Raji (cell line): Measurements from ENCODE around the gene FAAH.

Experiments used
- POLR2A ChIP-seq: IDR thresholded peaks from 2 replicates; pipeline ENCODE4 v1.6.1; 2011; ENCODE audit warnings: low read depth, low read length, control low read depth; ENCODE audit not compliant: insufficient read depth

The FAAH gene

GRCh38 chr1:46410156-46411009, 16.3 kb downstream of the FAAH start:
- TF ChIP-seq POLR2A: no peak

GRCh38 chr1:46411010-46411405, 16.9 kb downstream of the FAAH start:
- TF ChIP-seq POLR2A: no peak

DNA sequence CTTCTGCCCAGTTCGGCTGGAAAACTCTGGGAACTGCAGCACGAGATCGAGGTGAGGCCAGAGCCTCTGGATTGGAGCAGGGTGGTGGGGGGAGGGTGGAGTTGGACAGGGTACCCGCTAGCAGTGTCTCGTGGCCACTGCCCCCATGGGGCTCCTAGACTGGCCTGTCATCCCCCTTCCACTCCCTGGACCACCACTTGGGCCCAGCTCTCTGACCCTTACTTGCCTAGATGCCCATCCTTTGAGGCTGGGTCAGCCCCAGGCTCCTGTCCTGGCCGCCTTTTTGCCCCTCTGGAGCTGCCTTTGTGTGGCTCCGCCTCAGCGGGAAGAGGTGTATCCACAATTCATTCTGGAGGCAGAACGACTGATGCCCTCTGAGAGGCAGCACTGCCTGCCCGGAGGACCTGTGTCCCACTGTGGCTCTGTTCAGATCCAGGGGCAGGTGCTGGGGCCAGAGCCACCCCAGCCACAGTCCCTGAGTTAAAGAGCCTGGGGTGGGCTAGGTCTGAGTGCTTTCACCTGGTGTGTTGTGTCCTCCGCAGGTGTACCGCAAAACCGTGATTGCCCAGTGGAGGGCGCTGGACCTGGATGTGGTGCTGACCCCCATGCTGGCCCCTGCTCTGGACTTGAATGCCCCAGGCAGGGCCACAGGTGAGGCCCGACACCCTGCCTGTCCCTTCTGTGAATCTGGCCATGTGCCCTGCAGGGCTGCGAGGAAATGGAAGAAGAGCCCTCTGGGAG, 17.7 kb downstream of the FAAH start:
- no peak for TF ChIP-seq POLR2A

DNA sequence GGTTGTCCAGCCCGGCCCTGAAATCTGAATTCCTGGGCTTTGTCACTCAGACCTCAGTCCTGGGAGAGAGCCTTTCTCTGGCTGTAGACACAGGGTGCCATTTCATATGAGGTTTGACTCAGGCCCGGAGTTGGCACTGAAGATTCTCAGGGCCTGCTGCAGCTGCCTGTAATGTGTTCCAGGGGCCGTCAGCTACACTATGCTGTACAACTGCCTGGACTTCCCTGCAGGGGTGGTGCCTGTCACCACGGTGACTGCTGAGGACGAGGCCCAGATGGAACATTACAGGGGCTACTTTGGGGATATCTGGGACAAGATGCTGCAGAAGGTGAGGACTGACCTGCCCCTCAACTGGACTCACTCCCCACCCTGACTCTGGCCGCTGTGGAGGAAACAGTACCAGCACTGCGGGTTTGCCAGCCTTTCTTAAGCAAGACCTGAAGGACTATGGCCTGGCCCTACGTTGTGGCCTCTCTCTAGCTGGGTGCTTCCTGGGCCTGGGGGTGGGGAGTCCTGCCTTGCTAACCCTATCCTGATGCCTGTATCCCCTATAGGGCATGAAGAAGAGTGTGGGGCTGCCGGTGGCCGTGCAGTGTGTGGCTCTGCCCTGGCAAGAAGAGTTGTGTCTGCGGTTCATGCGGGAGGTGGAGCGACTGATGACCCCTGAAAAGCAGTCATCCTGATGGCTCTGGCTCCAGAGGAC, 18.9 kb downstream of the FAAH start:
- no peak for TF ChIP-seq POLR2A

DNA sequence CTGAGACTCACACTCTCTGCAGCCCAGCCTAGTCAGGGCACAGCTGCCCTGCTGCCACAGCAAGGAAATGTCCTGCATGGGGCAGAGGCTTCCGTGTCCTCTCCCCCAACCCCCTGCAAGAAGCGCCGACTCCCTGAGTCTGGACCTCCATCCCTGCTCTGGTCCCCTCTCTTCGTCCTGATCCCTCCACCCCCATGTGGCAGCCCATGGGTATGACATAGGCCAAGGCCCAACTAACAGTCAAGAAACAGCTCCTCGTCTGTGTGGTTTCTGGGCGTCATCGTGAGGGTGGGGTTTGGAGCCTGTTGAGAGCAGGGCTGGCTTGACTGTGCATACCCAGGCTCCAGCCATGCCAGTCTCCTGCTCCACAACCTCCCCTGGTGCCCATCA, 19.5 kb downstream of the FAAH start:
- no peak for TF ChIP-seq POLR2A

GRCh38 chr1:46415514-46415913, 21.4 kb downstream of the FAAH start:
- no peak for TF ChIP-seq POLR2A

GRCh38 chr1:46418976-46419375, 24.9 kb downstream of the FAAH start:
- no peak for TF ChIP-seq POLR2A

DNA sequence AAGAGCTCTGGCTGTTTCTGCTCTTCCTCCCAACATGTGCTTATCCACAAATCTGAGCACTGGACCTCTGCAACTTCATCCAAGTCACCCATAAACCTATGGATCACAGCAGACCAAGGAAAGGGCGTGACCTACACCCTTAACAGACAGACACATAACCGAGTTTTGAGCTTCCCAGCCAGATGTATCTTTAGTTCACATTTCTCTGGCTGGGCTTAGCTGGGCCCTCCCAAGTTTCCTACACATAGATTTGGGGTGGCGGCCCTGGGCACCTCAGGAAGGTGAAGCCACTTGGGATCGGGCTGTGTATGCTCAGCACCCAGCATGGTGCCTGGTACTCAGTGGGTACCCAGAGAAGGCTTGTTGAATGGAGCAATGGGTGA, 26.4 kb downstream of the FAAH start:
- no peak for TF ChIP-seq POLR2A

GRCh38 chr1:46421739-46422138, 27.6 kb downstream of the FAAH start:
- no peak for TF ChIP-seq POLR2A

GRCh38 chr1:46422261-46422871, 28.2 kb downstream of the FAAH start:
- TF ChIP-seq POLR2A: no peak

DNA sequence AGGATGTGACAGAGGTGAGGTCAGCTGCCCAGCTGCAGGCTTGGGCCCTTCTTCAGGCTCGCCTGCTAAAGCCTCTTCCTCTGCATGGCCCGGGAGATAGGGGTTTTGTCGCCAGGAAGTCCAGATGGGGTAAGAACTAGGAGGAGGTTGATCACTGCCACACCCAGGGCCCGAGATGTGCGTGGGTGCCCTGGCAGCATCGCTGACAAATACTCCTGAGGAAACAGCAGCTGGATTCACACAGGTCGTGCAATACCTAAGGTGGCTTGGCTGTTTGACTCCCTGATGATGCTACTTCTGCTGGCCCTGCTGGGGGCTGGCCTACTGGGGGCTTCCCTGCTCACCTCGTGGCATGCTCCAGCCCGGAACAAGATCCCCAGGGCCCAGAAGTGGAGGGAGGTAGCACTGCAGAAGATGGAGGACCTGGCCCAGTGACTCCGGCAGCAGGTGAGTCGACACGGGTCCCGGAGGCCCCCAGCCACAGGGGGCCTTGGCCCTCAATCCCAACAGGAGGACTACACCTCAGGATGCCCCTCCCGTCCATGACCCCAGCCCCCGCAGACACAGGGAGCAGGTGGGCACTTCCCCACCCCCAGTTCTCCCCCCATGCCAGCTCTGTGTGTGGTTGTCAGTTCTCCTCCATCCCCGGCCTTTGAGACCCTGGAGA, 29.6 kb downstream of the FAAH start:
- no peak for TF ChIP-seq POLR2A

GRCh38 chr1:46424730-46425129, 30.6 kb downstream of the FAAH start:
- no peak for TF ChIP-seq POLR2A

GRCh38 chr1:46425726-46426125, 31.6 kb downstream of the FAAH start:
- no peak for TF ChIP-seq POLR2A

GRCh38 chr1:46427541-46427940, 33.4 kb downstream of the FAAH start:
- TF ChIP-seq POLR2A: no peak

DNA sequence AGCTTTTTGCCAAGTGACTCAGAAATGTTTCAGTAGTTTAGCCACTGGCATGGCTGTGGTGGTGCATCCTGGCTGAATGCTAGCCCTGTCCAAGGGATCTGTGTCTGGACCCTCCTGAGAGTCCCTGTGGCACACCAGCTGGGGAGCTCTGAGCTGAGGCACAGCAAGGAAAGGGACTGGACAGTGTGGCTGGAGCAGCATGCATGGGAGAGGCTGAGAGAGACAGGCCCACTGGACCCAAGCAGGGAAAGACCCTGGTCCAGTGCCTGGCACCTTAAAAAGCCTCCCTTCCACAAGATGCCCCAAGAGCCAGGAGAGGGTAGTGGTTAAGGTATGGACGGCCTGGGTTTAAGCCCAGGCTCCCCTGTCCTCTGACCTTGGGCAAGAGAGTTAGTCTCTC, 35.3 kb downstream of the FAAH start:
- TF ChIP-seq POLR2A: no peak
